GM19193 (cell line): ENCODE measurements around the gene HJURP.

ENCODE experiments used
- POLR2A ChIP-seq: IDR thresholded peaks from 4 replicates; pipeline ENCODE4 v1.6.1; 2011; ENCODE audit not compliant: insufficient read depth, insufficient read length; ENCODE audit errors: extremely low read depth

The HJURP gene

GRCh38 chr2:233853883-233854240 lies 473 bp downstream of the HJURP start:
- TF ChIP-seq POLR2A: no peak

DNA sequence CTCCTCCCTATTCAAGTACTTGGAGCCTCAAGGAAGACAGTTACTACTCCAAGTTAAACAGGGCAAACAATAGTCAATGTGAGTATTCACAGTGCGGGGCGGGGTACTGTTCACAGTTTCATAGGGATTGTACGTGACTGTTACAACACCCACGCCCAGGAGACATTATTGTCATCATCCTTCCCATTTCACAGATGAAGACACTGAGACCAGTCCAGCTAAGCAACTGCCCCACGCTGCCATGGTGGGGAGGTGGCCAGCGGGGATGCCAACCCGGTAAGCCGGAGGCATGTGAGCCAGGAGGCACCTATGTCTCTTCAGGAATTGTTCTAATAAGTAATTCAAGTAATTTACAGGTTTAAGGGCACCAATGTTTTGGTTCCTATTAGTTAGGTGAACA lies 982 bp downstream of the HJURP start:
- TF ChIP-seq POLR2A: no peak

DNA sequence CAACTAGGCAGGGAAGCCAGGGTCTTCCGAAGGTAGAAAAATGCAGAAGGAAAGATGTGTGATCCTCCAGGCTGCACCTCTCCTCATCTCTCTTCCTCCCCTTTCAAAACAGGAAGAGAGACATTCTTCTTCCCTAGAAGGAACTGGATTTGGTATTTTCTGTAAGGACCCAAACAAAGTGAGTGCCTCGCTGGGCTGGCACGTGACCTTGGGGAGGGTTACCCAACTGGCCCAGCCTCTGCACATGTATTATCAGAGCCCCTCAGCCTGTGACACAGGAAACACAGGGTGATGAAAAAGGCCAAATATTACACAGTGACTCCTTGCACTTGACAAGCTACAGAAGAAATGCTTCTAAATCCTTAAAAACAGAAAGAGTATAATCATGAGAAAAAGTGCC lies 2.3 kb downstream of the HJURP start:
- TF ChIP-seq POLR2A: no peak

- no peak for TF ChIP-seq POLR2A
Measured at GRCh38 chr2:233851169-233851568, 3.2 kb downstream of the HJURP start.

- no peak for TF ChIP-seq POLR2A
Measured at GRCh38 chr2:233850745-233851144, 3.6 kb downstream of the HJURP start.

- TF ChIP-seq POLR2A: no peak
Measured at GRCh38 chr2:233849607-233850271, 4.6 kb downstream of the HJURP start.

GRCh38 chr2:233848276-233848675 lies 6.1 kb downstream of the HJURP start:
- no peak for TF ChIP-seq POLR2A

DNA sequence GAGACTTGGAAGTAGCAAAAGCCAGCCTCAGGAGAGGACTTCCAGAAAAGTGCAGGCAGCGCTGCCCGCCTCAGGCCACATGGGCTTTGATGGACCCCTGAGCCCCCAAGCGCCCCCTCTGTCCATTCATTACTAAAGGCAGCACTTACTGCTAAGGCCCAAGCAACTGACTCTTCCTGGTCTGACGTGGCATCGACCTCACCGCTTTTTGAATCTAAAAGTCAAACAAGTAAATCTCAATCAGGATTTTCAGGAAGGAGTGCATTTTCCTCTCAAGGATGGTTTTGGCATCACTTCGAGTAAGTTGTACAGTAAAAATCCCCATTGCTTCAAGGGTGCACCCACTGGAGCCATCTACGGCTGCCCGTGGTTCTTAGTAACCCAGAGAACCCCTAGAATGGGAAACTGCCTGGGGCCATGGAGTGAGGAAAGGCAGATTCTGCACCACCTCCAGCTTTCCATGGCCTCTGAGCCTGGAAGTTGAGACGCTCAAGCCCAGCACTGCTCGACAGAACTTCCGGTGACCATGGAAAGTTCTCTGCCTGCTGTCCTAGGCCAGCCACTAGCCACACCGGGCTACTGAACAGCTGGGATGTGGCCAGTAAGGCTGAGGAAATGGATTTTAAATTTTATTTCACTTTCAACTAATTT lies 7.0 kb downstream of the HJURP start:
- TF ChIP-seq POLR2A: no peak

- no peak for TF ChIP-seq POLR2A
Measured at GRCh38 chr2:233846387-233847247, 7.7 kb downstream of the HJURP start.

- TF ChIP-seq POLR2A: no peak
Measured at GRCh38 chr2:233845301-233846060, 8.9 kb downstream of the HJURP start.

- no peak for TF ChIP-seq POLR2A
Measured at GRCh38 chr2:233844836-233845235, 9.5 kb downstream of the HJURP start.

- TF ChIP-seq POLR2A: no peak
Measured at GRCh38 chr2:233844064-233844807, 10.1 kb downstream of the HJURP start.

GRCh38 chr2:233841183-233841582 lies 13.2 kb downstream of the HJURP start:
- TF ChIP-seq POLR2A: no peak

DNA sequence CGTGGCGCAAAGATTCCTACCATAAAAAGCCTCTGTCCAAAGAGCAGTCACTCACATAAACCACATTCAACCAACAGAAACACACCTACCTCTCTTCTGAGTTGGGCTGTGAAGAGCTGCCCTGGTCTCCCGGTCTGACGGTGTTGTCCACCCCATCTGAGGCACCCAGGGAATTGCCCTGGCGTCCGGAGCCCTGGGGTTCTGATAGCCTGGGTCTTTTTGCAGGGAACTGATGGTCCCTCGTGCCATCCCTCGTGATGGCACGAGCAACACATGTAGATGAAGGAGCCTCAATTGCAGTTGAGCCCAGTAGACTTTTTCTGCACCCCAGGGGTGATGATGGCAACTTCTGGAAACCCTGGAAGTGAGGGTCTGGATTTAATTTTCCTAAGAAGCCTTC lies 13.8 kb downstream of the HJURP start:
- TF ChIP-seq POLR2A: no peak
